GOT3 (cell line): Measurements from ENCODE around the gene GNAQ.

Experiments
- DNase-seq: peaks from one replicate; lab custom pipeline; 2025; ENCODE audit warnings: mixed read lengths; lab: John Stamatoyannopoulos, UW

The GNAQ gene

GRCh38 chr9:77944556-77945243 lies 86.9 kb downstream of the GNAQ start:
- DNase-seq, result no peak

GRCh38 chr9:77943057-77943456 lies 88.6 kb downstream of the GNAQ start:
- no peak for DNase-seq

- DNase-seq, result no peak
These were observed 92.4 kb downstream of the GNAQ start for GRCh38 chr9:77939149-77939668.

GRCh38 chr9:77938163-77938562 lies 93.4 kb downstream of the GNAQ start:
- DNase-seq, result no peak

- DNase-seq, result no peak
These were observed 95.6 kb downstream of the GNAQ start for GRCh38 chr9:77935974-77936373.

- DNase-seq, result no peak
These were observed 96.4 kb downstream of the GNAQ start for GRCh38 chr9:77935211-77935610.

- DNase-seq, result no peak
These were observed 97.6 kb downstream of the GNAQ start for GRCh38 chr9:77933976-77934375.

- DNase-seq, result no peak
These were observed 98.6 kb downstream of the GNAQ start for GRCh38 chr9:77933019-77933418.

GRCh38 chr9:77929942-77930341 lies 101.7 kb downstream of the GNAQ start:
- DNase-seq, result no peak

GRCh38 chr9:77927265-77927664 lies 104.3 kb downstream of the GNAQ start:
- no peak for DNase-seq

- no peak for DNase-seq
These were observed 105.2 kb downstream of the GNAQ start for GRCh38 chr9:77926371-77926878.

GRCh38 chr9:77922591-77922990 lies 109.0 kb downstream of the GNAQ start:
- DNase-seq, result no peak

- no peak for DNase-seq
These were observed 113.8 kb downstream of the GNAQ start for GRCh38 chr9:77917800-77918199.

GRCh38 chr9:77916820-77917219 lies 114.8 kb downstream of the GNAQ start:
- no peak for DNase-seq

- no peak for DNase-seq
These were observed 115.2 kb downstream of the GNAQ start for GRCh38 chr9:77916410-77916819.

GRCh38 chr9:77915744-77916143 lies 115.9 kb downstream of the GNAQ start:
- DNase-seq, result no peak

GRCh38 chr9:77912895-77913693 lies 118.5 kb downstream of the GNAQ start:
- no peak for DNase-seq

GRCh38 chr9:77911928-77912327 lies 119.7 kb downstream of the GNAQ start:
- no peak for DNase-seq

GRCh38 chr9:77910194-77910621 lies 121.4 kb downstream of the GNAQ start:
- no peak for DNase-seq

GRCh38 chr9:77909306-77909705 lies 122.3 kb downstream of the GNAQ start:
- DNase-seq, result no peak

- no peak for DNase-seq
These were observed 123.3 kb downstream of the GNAQ start for GRCh38 chr9:77908293-77908692.

GRCh38 chr9:77907585-77907984 lies 124.0 kb downstream of the GNAQ start:
- DNase-seq, result no peak

- no peak for DNase-seq
These were observed 124.6 kb downstream of the GNAQ start for GRCh38 chr9:77906991-77907390.
